ENCODE measurements around the gene ARHGAP24. TPM values are rescaled to one million over a fixed set of nuclear protein-coding genes. Genes with fewer than 3 reads are reported as not detected.

The ARHGAP24 gene
- total and polyA plus RNA-seq, 2 donors (not counting 1 experiment from before 2014, with no cell fraction given), result 48.4 to 141 TPM

DNA sequence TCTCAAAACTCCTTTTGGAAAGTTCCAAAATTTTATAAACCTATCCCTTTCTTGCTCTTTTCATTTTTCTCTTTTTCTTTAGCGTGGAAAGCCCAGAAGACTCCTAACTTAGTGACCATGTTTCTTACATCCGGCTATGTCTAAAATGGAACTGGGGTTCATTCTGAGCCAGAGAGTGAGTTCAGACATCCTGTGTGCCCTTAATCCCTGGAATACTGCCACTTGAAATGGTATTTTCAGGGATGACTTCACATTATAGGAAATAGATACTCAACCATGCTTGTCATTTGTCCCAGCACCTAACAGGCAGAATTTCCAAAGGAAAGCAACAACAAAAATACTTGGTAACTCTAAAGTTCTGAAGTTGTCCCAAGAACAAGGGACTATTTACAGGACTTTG, 379.6 kb downstream of the ARHGAP24 start:
- intact Hi-C loops (cut with micrococcal nuclease), result no loop called here
- Histone ChIP-seq H3K4me2 (replicated peaks; ENCODE audit: low read depth, low read length, poor library complexity, severe bottlenecking) (no peak overlapping the region), H3K9ac (ENCODE audit: low read length) (no peak overlapping the region), H3K36me3 (replicated peaks in 1 of 2; ENCODE audit: control extremely low read depth in 1 of 2, control insufficient read depth in 1 of 2, extremely low read depth in 1 of 2, insufficient read depth in 2 of 2, low read length in 1 of 2) (peaks cover 5 to 10% of the 10 kb centered on the region in 2 experiments), H4K20me1 (ENCODE audit: control insufficient read depth, insufficient read depth, low read length, poor library complexity, severe bottlenecking) (no peaks in the 10 kb centered on the region), H3K27me3 (replicated peaks in 1 of 4; ENCODE audit: control extremely low read depth in 1 of 4, control insufficient read depth in 3 of 4, insufficient read depth in 4 of 4, low read length in 3 of 4) (no peaks in the 10 kb centered on the region), H3K4me3 (ENCODE audit: control extremely low read depth in 1 of 5, extremely low read depth in 1 of 5, insufficient read depth in 1 of 5, low read depth in 2 of 5, low read length in 4 of 5) (no peak overlapping the region), H3K27ac (ENCODE audit: low read length in 2 of 2) (no peak overlapping the region), H2AFZ (ENCODE audit: insufficient read depth, low read depth, low read length, poor library complexity, severe bottlenecking) (no peak overlapping the region), H3K4me1 (ENCODE audit: control insufficient read depth in 2 of 2, insufficient read depth in 2 of 2, low read length in 2 of 2) (no peaks in the 10 kb centered on the region), H3K9me3 (ENCODE audit: control extremely low read depth in 1 of 3, control insufficient read depth in 2 of 3, insufficient read depth in 1 of 3, low read length in 2 of 3) (no peaks in the 10 kb centered on the region), H3K79me2 (ENCODE audit: control insufficient read depth, insufficient read depth, low read length) (peaks cover 7% of the 10 kb centered on the region)
- ChIA-PET POLR2A (no interaction called here), CTCF (no interaction called here)
- DNase-seq (no peak), ATAC-seq (ENCODE audit: low read depth) (no peak)
- TF ChIP-seq, protein P1, sequence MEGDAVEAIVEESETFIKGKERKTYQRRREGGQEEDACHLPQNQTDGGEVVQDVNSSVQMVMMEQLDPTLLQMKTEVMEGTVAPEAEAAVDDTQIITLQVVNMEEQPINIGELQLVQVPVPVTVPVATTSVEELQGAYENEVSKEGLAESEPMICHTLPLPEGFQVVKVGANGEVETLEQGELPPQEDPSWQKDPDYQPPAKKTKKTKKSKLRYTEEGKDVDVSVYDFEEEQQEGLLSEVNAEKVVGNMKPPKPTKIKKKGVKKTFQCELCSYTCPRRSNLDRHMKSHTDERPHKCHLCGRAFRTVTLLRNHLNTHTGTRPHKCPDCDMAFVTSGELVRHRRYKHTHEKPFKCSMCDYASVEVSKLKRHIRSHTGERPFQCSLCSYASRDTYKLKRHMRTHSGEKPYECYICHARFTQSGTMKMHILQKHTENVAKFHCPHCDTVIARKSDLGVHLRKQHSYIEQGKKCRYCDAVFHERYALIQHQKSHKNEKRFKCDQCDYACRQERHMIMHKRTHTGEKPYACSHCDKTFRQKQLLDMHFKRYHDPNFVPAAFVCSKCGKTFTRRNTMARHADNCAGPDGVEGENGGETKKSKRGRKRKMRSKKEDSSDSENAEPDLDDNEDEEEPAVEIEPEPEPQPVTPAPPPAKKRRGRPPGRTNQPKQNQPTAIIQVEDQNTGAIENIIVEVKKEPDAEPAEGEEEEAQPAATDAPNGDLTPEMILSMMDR (IDR thresholded peaks at IDR 0.05), result no peak
- no peak for TF ChIP-seq EZH2 (IDR thresholded peaks at IDR 0.05; ENCODE audit: borderline replicate concordance, insufficient read depth, low read depth, low read length, poor library complexity, severe bottlenecking)
- Mint-ChIP-seq H3K27me3 (no peaks in the 10 kb centered on the region), H3K27ac (no peak overlapping the region), H3K9me3 (ENCODE audit: insufficient read depth) (no peaks in the 10 kb centered on the region), H3K4me3 (no peak overlapping the region), H3K4me1 (peaks cover 3% of the 10 kb centered on the region)
- no CpG with 5 or more reads among the region's 2 CpGs for WGBS (ENCODE audit: insufficient coverage)

DNA sequence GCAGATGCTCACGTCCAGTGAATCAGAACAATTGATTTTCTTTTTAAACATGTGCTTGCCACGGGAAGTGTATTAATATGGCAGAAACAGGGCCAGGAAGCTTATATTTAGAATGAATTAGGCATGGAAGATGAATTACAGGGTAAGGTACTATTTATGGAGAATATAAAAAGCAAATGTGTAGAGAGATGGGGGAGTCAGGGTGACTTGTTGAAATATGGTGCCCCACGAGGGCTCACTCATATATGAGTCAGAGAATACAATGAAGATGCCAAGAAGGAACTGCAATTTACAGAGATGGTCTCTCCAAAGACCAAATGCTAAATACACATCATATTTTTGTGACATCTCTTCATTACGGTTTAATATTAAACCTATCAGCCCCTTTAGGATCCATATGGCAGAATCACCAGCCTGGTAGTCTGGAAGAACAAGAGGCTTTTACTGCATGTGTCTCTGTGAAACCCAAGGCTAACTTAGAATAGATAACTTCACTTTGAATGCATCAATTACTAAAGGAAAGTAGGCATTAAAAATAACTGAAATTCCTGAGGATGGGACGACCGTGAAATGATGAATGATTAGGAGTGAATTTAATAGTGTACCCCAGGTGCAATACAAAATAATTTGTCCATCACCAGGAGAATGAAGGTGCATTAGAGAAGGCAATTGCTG, 385.3 kb downstream of the ARHGAP24 start:
- ChIA-PET POLR2A (no interaction called here), CTCF (interaction anchor here (1.0 kb wide), 1 partner anchor 775 kb away, joined by 4 read pairs; no protein-coding TSS in a partner anchor)
- no peak overlapping the region for H2AFZ ChIP-seq (ENCODE audit: insufficient read depth, low read depth, low read length, poor library complexity, severe bottlenecking)
- H3K9me3 ChIP-seq (ENCODE audit: control extremely low read depth in 1 of 3, control insufficient read depth in 2 of 3, insufficient read depth in 1 of 3, low read length in 2 of 3), result no peaks in the 10 kb centered on the region
- peaks cover 2 to 3% of the 10 kb centered on the region in 2 experiments for H3K36me3 ChIP-seq (replicated peaks in 1 of 2; ENCODE audit: control extremely low read depth in 1 of 2, control insufficient read depth in 1 of 2, extremely low read depth in 1 of 2, insufficient read depth in 2 of 2, low read length in 1 of 2)
- TF ChIP-seq EZH2 (IDR thresholded peaks at IDR 0.05; ENCODE audit: borderline replicate concordance, insufficient read depth, low read depth, low read length, poor library complexity, severe bottlenecking), result no peak
- TF ChIP-seq, protein P1 (IDR thresholded peaks at IDR 0.05), result no peak
- Mint-ChIP-seq H3K4me3 (no peak overlapping the region), H3K27me3 (no peaks in the 10 kb centered on the region), H3K27ac (no peak overlapping the region), H3K4me1 (peaks cover 10% of the 10 kb centered on the region), H3K9me3 (ENCODE audit: insufficient read depth) (no peaks in the 10 kb centered on the region)
- H3K27ac ChIP-seq (ENCODE audit: low read length in 2 of 2), result no peak overlapping the region
- DNase-seq (no peak), ATAC-seq (ENCODE audit: low read depth) (no peak)
- H3K27me3 ChIP-seq (replicated peaks in 1 of 4; ENCODE audit: control extremely low read depth in 1 of 4, control insufficient read depth in 3 of 4, insufficient read depth in 4 of 4, low read length in 3 of 4), result no peaks in the 10 kb centered on the region
- H3K9ac ChIP-seq (ENCODE audit: low read length), result no peak overlapping the region
- peaks cover 4 to 14% of the 10 kb centered on the region in 2 donors for H3K4me1 ChIP-seq (ENCODE audit: control insufficient read depth in 2 of 2, insufficient read depth in 2 of 2, low read length in 2 of 2)
- peaks cover 9% of the 10 kb centered on the region for H3K79me2 ChIP-seq (ENCODE audit: control insufficient read depth, insufficient read depth, low read length)
- peaks cover 4% of the 10 kb centered on the region for H4K20me1 ChIP-seq (ENCODE audit: control insufficient read depth, insufficient read depth, low read length, poor library complexity, severe bottlenecking)
- intact Hi-C loops (cut with micrococcal nuclease), result no loop called here
- no peak overlapping the region for H3K4me2 ChIP-seq (replicated peaks; ENCODE audit: low read depth, low read length, poor library complexity, severe bottlenecking)
- H3K4me3 ChIP-seq (ENCODE audit: control extremely low read depth in 1 of 5, extremely low read depth in 1 of 5, insufficient read depth in 1 of 5, low read depth in 2 of 5, low read length in 4 of 5), result no peak overlapping the region
- no CpG with 5 or more reads among the region's 6 CpGs for WGBS (ENCODE audit: insufficient coverage)
